GM18867 (cell line): Measurements from ENCODE around the gene HSPB1.
A peak's percentile ranks its signal among the peaks of the same experiment; 100 is the strongest.
"Not testable (repeated sequence)": the region's sequence is repeated elsewhere in the genome, so short reads cannot be mapped to it uniquely, and the experiment has no call there.

Source experiments
- ATAC-seq: cut with Tn5 transposase; IDR thresholded peaks from one replicate; pipeline ENCODE4 v1.9.1; 2021; ENCODE audit warnings: mild to moderate bottlenecking, moderate library complexity; ENCODE audit not compliant: unreplicated experiment

HSPB1 gene

GRCh38 chr7:76302347-76303201, at the start of gene HSPB1:
Gene HSPB1 (plus strand): TSS chr7:76302673. CDS start chr7:76302713, 40 bp downstream.
- ATAC-seq, result peak; percentile 59

- no peak for ATAC-seq
These were observed 47.7 kb upstream of the HSPB1 start for GRCh38 chr7:76254781-76255180.

- ATAC-seq, result no peak
These were observed 44.5 kb upstream of the HSPB1 start for GRCh38 chr7:76257973-76258372.

- no peak for ATAC-seq
These were observed 43.1 kb upstream of the HSPB1 start for GRCh38 chr7:76259124-76260093.

- no peak for ATAC-seq
These were observed 42.2 kb upstream of the HSPB1 start for GRCh38 chr7:76260171-76260703.

GRCh38 chr7:76261329-76261728, 41.1 kb upstream of the HSPB1 start:
- no peak for ATAC-seq

GRCh38 chr7:76261931-76262330, 40.5 kb upstream of the HSPB1 start:
- no peak for ATAC-seq

- ATAC-seq, result no peak
These were observed 39.6 kb upstream of the HSPB1 start for GRCh38 chr7:76262683-76263402.

- no peak for ATAC-seq
These were observed 37.2 kb upstream of the HSPB1 start for GRCh38 chr7:76265299-76265698.

GRCh38 chr7:76267107-76267893, 35.2 kb upstream of the HSPB1 start:
- no peak for ATAC-seq

GRCh38 chr7:76267894-76268183, 34.6 kb upstream of the HSPB1 start:
- no peak for ATAC-seq

- no peak for ATAC-seq
These were observed 34.1 kb upstream of the HSPB1 start for GRCh38 chr7:76268376-76268775.

GRCh38 chr7:76269895-76270294, 32.6 kb upstream of the HSPB1 start:
- no peak for ATAC-seq

GRCh38 chr7:76271384-76271783, 31.1 kb upstream of the HSPB1 start:
- not testable (repeated sequence) for ATAC-seq

- no peak for ATAC-seq
These were observed 30.3 kb upstream of the HSPB1 start for GRCh38 chr7:76272142-76272541.

- no peak for ATAC-seq
These were observed 29.5 kb upstream of the HSPB1 start for GRCh38 chr7:76272851-76273497.

- ATAC-seq, result no peak
These were observed 29.0 kb upstream of the HSPB1 start for GRCh38 chr7:76273503-76273902.

- no peak for ATAC-seq
These were observed 23.9 kb upstream of the HSPB1 start for GRCh38 chr7:76278540-76278939.

- no peak for ATAC-seq
These were observed 22.1 kb upstream of the HSPB1 start for GRCh38 chr7:76280408-76280807.
